ENCODE data around the gene OR2V2.

OR2V2 gene

DNA sequence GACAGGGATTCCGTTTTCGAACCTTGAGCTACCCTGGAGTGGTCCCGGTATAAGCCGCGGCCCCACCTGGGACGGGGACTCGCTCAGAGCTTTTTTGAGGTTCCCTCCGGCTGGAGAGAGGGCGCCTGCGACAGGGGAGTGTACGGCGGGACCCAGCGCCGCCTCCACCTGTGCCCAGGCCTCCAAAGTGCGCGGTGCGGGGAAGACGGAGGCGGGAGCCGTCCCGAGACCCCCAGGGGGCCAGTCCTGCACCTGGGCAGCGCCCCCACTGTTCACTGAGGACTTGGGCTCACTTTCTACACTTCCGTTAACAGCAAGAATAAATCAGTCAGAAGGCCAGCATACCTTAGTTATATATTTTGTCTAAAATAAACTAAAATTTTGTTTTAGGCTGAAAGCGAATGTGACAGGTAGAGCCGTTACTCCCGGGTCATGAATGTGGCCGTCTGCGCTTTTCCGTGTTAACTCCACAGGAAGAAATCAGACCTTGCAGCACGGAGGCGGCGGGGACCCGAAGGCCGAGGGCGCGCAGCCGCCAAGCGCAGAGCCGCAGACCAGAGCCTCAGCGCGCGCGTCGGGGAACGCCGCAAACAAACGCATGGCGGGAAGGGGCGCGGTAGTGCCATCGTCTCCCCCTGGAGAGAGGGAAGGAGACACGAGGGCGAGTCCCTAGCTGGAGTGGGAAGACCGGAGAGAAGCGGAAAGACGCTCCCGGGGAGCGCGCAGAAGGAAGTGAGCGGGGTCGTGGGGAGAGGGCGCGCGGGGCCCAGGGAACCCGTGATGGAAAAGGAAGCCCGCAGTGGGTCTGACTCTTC, 43.5 kb downstream of the OR2V2 start:
- no peak for DNase-seq (ENCODE audit: low spot score)

DNA sequence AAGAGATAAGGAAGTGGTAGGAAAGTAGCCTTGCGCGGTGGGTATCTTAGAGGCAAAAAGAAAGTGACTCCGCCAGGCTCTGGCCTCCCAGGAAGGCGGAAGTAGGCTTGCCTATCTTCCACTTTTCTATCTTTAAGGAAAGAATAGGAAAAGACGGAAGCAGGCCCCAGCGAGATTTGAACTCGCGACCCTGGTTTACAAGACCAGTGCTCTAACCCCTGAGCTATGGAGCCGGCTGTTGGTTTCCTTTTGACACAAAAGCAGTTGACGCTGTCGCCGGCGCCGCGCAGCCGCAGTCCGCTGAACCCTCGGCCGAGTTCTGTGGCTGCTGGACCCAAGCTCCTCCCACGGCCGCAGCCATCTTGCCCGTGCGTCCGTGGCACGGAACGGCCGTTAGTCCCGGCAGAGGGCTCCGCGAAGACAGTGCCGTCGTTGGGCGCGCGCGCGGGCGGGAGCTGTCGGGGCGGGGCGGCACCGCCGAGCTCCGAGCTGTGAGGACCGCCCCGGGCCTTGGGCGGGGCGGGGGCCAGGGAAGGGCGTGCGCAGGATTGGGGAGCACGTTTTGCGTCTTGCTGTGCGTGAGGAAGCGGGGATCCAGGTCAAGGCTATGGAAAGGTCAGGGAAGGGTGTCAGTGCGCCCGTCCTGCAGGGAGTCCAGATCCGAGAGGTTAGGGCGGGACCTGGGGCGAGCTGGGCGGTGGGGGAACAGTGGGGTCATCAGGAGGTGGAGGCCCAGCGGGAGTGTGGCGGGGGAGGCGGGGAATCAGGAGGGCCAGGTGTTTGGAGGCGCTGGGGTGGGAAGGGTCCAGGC, 44.3 kb downstream of the OR2V2 start:
- peak; percentile 93 for DNase-seq (ENCODE audit: low spot score)

DNA sequence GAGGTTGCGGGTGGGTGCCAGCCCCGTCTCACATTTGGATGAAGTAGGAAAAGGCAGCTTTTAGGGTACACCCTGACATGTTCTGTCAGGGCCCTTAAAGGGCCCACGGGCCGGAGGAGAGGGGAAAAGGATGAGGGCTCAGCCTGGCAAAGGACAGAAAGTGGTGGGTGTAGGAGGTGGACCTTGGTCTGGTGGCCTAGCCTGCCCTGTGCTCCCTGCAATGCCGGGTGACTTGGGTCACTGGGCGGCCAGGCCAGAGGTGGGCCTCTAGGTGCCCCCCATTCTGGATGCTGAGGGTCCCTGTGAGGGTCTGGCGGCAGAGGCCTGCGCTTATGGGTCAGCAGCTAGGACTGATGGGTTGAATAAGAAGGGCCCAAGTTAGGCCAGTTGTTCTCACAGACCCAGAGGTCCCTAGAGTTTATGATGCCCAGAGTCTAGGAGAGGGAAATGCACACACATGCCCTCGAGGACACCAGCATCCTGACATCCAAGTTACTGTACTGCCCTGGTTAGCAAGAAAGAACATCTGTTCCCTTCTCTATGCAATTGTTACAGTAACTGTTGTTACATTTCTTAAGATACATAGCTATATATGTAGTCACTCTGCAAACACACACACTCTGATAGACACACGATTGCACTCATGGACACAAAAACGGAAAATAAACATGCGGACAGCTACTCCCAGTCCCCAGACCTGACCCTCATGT, 45.1 kb downstream of the OR2V2 start:
- no peak for DNase-seq (ENCODE audit: low spot score)

DNA sequence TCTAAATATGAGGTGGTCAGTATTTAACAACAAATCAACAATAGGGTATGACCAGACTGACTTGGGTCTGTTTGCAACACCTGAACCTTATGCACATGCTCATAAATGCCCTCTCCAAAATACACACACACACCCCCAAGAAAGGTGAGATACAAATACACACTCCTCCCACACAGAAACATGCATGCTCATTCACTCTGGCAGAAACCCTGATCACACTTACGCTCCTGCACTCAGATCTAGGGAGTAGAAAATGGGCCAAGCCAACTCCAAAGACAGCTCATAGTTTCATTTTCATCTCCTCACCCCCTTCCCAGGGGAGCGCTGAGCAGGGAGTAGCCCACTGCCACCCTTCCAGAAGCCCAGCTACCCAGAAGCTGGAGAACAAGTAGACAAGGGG, 46.3 kb downstream of the OR2V2 start:
- DNase-seq (ENCODE audit: low spot score) = no peak

DNA sequence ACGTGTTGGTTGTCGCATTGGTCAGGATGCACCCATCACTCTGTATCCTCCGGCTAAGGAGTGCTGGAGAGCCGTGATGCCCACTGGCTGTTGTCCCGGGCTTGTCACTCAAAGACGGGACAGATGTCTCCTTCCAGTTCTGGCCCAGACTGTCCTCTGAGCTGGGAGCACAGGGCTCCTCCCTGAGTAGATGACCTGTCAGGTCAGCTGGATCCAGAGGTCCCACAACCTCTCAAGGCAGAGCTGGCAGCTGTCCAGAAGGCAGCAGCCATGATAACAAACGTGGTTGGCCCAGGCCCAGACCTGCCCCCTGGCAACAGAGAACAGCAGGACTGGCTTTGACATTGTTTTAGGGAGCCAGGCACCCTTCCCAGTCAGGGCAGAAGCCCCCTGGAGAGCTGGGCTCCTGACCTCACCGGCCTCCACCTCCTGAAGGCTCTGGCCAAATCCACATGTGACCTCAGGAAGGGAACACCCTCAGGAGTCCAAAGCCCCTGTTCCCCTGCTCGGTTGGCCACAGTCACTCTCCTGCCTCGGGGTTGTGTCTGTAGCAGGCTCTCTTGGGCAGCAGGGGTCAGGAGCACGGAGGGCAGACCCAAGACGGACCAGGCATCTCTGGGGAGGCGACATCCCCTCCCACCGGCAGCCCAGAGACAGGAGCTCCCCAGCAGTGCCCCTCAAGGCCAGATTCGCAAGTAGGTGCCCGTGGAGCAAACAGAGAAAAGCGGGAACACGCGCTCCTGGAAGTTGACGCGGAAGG, 47.3 kb downstream of the OR2V2 start:
- DNase-seq (ENCODE audit: low spot score) = no peak

DNA sequence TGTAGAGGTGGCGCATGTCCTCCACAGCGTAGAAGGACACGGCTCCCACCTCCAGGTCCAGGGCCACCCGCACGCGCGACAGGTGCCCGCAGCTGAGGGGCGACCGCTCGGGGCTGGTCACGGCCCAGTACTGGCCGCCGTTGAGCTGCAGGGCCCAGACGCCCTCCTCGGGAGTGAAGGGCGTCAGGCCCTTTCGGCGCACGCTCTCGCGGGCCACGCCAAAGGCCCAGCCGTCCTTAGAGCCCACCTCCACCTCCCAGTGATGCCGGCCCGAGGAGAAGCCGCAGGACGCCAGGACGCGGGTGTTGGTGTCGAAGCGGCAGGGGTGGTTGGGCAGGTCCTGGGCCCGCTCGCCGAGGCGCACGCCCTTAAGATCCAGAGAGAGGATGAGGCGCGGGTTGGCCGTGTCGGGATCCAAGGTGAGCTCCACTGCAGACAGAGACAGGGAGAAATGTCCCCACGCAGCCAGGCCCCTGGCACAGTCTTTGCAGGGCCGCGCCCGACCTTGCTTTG, 47.9 kb downstream of the OR2V2 start:
- DNase-seq (ENCODE audit: low spot score) = no peak

DNA sequence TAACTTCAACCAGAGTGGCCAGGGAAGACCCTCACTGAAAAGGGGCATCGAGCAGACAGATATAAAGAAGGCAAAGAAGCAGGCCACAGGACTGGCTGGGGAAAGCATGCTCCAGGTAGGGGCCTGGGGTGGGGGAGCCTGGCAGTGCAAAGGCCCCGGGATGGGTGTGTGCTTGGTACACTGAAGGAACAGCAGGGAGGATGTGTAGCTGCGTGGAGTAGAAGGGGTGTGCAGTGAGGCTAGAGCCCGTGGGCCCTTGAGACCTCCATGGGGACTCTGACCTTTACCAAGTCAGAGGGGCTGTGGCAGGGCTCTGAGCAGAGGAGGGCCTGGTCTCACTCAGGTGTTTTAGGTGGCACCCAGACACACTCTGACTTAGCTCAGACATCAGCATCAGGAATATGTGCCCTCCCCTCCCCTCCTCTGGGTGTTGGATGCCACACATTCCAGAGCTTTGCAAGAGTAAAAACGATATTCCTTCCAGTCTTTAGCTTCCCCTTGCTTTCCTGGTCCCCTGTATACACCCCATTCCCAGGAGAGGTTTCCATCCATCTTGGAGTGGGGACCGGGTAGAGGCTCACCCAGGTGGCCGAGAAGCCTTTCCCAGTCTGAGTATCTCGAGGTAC, 50.1 kb downstream of the OR2V2 start:
- DNase-seq (ENCODE audit: low spot score) = no peak

DNA sequence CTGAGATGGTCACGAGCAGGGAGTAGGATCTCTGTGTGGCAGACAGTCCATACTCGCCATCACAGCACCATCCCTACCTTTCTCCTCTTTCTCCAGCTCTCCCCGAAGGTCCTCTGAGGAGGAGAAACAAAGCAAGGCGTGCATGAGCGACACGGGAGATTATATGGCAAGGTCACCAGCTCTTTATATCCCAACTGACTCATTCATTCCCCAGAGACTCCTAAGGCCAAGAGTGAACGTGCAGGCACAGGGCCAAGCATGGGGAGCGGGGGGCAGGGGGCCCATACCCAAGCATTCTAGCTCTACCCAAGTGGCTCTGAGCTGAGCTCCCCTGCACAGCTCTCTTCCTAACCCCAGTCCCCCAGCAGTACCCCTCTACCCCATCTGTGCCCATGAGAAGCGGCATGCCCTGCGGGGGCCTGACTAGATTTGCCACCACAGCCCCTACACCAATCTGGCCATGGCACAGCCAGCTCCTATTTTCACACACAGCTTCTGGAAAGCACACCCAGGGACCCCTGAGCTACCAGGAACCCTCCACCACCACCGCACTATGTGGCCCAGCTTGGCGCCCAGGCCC, 50.8 kb downstream of the OR2V2 start:
- no peak for DNase-seq (ENCODE audit: low spot score)

DNA sequence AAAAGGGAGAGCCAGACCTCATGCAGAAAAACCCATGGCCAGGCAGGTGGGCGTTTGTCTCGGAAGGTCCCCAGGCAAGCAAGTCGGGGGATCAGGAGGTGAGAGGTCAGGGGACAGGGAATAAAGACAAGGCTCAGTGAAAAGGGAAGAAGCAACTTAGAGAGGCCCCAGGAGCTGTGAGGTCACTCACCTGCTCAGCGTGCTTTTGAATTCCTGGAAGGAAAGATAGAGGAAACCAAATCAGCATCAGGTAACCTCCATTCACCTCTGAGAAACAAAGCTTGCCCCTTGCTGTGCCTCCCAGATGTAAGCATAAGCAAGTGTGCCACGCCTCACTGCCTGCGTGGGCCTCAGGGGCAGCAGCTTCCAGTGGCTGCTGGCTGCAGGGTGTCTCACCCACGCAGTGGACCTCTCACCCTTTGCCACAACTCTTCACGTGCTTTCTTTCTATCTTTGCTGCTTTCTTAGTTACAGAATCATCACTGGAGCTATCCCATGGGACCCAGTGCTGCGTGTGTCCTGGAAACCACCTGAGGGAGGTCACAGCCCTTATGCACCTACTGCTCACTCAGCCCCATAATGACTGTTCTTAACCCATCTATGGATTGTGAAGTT, 51.6 kb downstream of the OR2V2 start:
- no peak for DNase-seq (ENCODE audit: low spot score)

DNA sequence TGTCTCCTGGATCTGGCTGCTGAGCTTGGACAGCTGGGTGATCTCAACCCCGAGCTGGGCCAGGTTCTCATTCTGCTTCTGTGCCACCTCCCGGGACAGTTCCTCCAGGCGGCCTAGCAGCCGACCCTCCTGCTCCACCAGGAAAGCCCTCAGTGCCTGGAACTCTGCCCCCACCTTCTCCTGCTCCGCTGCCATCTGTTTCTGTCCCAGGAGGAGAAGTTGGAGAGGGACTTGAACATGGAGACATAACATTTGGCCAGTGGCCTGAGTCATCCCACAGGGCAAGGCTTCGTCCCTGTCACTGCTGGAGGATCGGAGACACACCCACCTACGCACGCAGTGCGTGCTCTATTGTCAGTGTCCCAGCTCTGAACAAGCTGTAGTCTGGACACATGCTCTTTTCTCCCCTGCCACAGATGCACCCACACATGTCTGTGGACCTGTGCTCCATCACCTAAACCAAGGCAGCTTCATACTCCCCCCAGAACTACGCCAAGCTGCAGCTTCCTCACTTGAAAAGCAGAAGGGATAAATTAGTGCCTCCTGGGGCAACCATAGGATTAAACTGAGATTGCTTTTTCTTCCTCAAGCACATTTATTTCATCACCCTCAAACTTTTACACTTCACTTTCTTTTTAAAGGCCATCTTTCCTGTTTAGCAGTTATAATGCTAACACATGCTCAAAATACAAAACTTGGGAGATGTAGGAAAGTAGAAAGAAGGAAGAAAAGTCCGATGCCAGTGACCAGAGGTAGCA, 52.7 kb downstream of the OR2V2 start:
- DNase-seq (ENCODE audit: low spot score) = no peak

DNA sequence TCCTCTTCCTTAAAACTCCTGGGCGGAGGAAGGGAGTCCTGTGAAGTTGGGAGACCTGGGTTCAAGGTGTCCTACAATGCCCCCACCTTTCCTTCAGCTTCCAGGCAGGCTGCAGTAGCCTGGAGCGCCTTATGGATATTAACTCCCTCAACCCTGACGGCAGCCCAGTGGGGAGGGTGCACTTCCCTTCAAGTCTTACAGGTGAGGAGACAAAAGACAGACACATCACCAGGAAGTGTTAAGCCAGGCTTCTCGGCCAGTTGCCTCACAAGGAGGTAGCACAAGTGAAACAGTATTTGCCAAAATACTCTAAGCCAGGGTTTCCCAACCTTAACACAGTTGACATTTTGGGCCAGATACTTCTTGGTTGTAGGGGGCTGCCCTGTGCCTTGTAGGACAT, 53.4 kb downstream of the OR2V2 start:
- no peak for DNase-seq (ENCODE audit: low spot score)

DNA sequence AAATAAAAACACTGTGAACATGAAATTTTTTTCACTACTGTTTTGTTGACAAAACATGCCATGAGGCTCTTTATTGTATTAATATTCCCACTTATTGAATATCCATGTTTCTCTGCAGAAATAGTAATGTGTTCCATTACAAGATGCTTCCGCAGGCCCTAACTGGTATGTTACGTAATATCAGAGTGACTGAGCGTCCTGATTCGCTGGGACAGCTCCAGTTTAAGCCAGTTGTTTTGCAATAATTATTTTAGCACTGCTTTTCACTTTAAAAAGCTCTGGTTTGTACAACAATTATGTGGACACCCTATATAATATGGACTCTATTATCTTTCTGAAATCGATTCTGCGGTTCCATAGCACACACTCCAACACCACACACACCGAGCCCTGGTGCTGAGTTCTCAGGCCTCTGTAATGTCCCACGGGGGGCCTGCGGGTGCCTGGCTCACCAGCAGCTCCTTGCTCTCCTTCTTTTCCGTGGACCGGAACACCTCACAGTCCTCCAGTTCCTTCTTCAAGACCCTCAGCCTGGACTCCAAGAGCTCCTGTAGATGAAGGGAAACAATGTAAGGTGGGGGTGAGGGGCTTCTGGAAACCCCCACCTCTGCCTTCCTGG, 55.8 kb downstream of the OR2V2 start:
- no peak for DNase-seq (ENCODE audit: low spot score)

DNA sequence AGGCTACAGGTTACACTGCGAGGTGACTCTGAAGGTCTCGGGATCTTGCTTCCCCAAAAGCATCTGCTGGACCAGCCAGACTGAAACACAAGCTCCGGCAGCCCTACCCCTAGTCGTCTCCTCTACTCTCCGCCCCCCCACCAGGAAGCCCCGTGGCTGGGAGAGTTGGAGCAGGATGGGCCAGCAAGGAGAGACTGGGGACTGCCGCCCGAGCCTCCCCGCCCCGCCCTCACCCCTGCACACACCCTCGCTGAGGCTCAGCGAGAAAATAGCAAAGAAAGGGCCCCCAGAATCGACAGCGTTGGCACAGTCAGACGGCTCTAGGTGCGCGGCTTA, 56.4 kb downstream of the OR2V2 start:
- DNase-seq (ENCODE audit: low spot score) = no peak

DNA sequence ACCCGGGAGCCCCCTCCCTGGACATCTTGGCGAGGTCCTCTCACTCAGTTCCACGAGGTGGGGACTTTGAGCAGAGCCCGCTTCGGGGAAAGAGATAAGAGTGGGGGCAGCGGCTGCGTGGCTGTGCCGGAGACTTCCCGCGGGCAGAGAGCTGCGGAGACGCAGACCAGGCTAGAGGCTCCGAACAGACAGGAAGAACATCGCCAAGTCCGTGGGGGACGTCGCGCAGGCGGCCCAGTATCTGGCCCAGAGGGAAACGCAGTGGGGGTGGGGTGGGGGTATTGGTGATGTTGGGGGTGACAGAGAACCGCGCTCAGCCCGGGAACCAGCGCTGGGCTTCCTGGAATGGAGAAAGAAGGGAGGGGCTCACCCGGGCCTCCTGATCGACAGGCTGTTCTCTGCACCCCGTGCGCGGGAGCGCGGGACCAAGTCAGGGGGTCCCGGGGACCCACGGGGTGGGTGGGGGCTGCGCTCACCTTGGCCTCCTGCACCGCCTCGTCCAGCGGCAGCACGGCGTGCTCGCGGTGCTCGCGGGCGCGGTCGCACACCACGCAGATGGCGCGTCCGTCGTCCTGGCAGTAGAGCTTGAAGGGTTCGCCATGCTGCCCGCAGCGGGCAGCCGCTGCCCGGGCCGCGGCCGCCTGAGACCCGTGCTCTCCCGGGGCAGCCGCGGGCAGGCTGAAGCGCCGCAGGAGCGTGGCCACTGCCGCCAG, 56.9 kb downstream of the OR2V2 start:
- DNase-seq (ENCODE audit: low spot score) = no peak

DNA sequence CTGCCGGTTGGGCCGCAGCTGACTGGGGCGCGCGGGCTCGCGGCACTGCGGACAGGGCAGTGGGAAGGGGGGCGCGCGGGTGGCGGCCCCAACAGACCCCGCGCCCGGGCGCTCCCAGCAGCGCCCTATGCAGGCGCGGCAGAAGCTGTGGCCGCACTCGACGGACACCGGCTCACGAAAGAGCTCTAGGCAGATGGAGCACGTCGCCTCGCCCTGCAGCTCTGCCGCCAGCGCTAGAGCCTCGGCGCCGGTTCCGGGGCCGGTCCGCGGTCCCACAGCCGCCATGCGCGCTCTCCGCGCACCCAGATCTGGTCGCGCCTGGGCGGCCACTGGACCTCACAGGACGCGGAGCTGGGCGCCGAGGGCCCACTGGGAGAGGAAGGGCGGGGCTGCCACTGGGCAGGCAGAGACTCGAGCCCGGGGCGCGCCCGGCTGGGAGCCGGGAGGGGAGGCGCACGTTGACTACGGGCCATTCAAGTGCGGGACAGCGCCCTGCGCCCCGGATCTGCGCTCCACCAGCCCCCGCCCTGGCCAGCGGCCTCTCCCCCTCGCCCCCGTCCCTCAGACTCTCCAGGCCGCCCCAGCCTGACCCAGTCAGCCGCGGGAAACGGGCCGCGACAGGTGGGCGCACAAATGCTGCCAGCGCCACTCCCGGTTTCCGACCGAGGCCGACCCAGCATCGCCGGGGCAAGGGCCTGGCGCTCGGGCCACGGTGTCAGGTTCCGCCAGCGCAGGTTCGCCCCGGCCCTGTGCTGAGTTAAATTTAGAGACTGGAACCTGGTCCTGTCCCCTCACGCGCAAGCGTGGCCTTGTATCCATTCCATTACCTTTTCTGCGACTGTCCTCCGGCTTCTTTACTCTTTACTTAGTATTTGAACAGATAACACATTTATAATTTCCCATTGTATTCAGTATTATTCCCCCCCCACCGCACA, 57.7 kb downstream of the OR2V2 start, which contains the start of gene TRIM7:
Gene TRIM7 (minus strand): TSS at position 371 of the 935 bp plus-strand sequence. CDS start 86 bp downstream, at position 285.
- no peak for DNase-seq (ENCODE audit: low spot score)

DNA sequence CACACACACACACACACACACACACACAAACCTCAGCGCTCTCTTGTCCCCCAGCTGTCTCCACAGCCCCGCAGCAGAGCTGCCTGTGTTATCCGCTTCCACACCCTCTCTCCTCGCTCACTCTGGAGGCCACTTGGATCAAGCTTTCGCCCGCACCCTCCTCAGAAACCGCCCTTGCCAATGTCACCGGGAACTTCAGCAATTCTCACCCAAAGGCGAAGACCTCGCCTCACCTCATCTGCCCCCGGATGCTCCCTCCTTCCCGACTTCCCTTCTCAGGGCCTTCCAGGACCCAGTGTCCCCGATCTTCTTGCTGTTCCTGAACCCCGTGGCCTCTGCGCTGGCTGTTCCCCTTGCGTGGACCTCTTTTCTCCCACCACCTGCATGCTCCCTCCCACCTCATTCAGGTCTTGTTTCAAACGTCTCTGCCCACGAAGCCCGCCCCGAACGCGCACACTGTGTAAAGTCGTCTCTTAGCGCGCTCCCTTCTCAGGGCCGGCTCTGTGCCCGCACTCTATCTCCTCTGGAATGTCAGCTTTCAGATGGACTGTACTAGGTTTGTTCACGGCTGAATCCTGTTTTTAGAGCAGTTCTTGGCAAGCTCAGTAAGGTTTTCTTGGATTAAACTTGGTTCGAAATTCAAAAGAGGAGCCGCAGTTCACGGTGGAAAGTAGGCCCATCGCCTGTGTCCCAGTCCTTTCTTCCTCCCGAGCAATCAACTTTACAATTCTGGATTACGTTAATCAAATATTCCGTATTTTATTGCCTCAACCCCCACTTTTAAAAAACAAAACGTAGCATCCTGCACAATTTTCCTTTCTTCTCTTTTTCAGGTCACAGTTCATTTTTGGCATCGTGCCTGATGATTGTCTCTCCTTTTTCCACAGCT, 58.6 kb downstream of the OR2V2 start:
- no peak for DNase-seq (ENCODE audit: low spot score)
